CD4-positive, alpha-beta T cell treated with Interleukin-15 for 4 hours (primary cell): ENCODE data around the gene TBC1D7.

Source experiments
- DNase-seq: peaks from one replicate; pipeline ENCODE4 v3.0.0-alpha.2; 2020; ENCODE audit warnings: low spot score

TBC1D7 gene

GRCh38 chr6:13318821-13319220, 9.5 kb downstream of the TBC1D7 start:
- no peak for DNase-seq

DNA sequence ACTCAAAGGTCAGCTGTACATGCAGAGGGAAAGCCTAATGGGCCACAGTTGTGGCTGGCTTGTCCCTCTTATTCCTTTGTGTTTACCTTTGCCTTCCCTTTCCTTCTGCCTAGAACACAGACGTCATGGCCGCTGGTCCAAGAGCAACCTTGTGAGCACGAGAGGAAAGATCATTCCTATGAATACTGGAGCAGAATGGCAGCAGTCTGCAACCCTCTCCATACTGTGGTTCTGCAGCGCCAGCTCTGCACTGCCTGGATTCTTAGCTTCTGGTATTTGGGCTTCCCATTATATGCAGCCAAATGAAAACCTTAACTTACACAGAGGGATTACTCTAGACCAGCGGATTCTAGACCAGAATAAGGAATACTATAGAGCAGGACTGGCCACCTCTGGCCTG, 12.4 kb downstream of the TBC1D7 start:
- no peak for DNase-seq

GRCh38 chr6:13314806-13315205, 13.5 kb downstream of the TBC1D7 start:
- DNase-seq, result no peak

GRCh38 chr6:13311155-13311554, 17.2 kb downstream of the TBC1D7 start:
- no peak for DNase-seq

- DNase-seq, result no peak
Observed at GRCh38 chr6:13308332-13308731, 20.0 kb downstream of the TBC1D7 start.

DNA sequence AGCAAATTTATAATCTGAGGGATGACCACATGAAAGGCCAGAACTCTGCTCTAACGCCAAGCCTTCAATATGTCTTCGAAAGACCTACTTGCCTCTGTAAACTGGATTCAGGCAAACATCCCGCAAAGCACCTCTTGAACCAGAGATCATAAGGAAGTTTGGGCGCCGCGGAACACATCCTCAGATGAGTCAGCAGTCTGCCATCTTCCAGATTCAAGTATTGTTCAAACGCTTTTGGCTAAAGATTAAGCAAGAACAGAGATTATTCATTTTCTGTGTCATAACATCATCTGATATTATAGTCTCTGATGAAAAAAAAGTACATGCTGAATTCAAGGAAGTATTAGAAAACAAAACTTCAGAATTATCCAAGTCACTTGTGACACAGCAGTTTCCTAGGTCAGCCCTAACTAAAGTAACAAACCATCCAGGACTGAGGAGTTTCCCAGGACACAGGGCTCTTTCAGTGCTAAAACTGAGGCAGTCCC, 20.8 kb downstream of the TBC1D7 start:
- no peak for DNase-seq

DNA sequence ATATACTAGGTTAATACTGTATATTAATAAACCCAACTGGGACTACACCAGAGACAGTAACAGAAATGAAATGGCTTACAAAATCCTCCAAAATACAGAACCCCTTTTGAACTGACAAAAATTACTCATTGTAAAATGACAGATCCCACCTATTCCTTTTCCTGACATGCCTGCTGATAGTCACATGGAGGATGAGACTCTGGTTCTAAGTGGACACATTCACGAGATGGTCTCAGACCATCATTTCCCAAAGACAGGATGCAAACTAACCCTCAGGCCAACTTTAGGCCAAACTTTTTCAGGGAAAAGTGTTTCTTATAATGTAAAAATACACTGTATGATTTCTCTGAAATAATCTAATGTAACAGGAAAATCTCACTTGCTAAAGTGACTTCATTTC, 22.5 kb downstream of the TBC1D7 start:
- no peak for DNase-seq

DNA sequence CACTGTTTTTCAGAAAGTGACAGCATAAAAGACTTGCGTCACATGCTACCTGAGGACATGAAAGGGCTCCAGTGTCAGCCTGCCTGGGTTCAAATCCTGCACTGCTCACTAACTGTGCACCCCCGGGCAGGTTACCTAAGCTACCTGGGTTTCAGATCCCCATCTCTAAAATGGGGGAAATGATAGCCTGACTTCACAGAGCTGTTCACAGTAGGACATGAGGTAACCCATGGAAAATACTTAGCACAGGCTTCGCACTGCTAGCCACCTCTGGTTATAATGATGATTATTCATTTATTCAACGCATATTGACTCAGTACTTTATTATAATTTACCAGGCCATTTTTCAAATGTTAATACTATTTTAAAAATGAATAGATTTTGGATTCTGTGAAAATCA, 23.0 kb downstream of the TBC1D7 start:
- DNase-seq, result no peak

DNA sequence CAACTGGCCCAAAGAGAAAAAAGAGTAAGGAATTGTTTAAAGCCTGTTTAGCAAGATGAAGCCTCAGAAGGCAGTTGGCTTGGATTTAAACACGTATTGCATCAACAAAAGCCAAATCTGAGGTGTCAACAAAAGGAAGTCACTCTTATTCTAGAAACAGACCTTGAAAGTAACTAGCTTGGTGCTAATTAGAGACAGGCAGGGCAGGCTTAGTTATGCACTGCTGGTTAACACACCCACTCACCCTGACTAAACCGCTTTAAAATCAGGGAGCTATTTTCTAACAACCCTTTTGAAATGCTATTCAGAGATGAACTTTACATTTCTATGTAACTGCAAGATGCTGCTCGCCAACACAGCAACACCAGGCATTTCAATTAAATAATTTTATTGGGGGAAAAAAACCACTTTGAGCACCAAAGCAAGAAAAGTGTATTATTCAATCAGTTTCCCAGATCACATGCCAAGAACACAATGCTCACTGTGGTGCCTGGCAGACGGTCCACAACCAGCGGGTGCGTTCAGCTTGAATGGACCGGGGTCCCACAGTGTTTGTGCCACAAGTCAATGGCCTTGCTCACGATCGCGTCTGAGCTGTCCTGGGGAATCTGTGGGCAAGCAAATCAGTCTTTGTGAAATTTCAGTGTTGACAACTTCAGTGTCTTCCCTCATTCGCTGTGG, 23.6 kb downstream of the TBC1D7 start:
- DNase-seq, result no peak

DNA sequence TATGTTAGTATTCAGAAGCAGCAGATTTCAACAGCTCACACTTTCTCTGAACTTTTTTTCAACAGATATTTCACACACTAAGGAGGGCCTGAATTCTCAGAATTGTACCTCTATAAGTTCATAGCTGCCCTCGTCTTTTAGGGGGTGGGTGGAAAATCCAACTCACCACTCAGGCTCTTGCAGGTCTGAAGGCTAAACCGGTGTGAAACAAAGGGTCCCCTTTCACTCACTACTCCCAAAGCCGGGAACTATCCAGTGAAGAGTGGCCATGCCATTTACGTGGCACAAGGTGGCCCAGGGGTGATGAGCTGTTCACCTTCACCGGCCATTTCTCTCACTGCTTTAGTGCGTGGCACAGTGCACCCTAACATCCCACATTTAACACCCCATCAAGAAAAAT, 24.2 kb downstream of the TBC1D7 start:
- no peak for DNase-seq

- no peak for DNase-seq
Observed at GRCh38 chr6:13303668-13304017, 24.7 kb downstream of the TBC1D7 start.

DNA sequence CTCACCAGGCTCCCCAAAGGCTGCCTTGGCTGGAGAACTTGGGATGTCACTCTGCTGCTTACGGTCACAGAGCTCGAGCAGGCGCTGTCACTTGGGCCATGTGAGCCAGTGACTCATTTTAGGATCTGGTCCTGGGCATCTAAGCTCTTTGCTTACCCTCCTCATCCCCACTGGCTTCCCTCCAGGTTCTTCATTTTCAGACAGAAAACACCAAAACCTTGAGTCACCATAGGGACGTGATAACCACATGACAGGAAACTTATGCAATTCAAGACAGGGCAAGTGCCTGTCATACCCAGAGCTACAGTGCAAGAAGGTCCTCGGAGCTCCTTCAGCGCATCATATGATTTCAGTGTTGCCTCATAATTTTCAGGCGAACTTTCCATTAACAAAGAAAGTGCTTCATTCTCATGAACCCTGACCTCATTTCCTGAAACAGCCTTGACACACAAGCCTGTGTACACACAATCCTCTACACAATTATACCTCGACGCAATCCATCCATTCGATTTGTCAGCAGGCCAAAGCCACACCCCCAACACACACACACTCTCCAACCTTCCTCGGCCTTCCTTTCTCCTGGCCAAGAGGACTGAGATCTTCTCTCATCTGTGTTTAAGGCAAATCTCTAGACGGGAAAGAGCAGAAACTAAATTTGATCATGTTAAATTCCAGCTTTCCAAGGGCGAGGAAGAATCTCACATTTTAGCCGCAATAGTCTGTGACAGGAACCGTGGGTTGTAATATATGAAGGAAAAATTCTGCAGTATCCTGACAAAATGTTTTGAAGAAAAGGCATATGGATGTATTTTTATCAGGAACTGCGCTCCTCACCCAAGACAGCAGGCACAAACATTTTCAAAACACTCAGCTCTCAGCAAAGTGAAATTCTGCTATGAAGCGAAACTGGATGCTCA, 25.3 kb downstream of the TBC1D7 start:
- peak; percentile 67 for DNase-seq

DNA sequence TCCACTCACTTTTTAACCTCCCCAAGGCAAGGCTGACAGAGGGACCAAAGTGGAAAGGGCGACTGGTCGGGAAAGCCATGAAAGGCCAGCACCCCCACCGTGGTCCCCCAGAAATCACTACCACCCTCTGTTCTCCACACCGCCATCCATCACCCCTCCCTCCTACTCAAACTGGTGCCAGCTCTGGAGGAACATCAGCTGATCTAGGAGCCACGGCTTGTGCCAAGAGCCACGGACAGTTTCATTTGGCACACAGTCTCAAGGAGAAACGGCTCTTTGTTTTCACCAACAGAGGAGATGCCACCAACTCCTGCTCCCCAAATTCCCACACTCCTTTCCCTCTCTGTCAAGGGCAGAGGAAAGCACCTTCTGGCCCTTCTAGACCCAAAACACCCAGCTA, 26.0 kb downstream of the TBC1D7 start:
- no peak for DNase-seq

DNA sequence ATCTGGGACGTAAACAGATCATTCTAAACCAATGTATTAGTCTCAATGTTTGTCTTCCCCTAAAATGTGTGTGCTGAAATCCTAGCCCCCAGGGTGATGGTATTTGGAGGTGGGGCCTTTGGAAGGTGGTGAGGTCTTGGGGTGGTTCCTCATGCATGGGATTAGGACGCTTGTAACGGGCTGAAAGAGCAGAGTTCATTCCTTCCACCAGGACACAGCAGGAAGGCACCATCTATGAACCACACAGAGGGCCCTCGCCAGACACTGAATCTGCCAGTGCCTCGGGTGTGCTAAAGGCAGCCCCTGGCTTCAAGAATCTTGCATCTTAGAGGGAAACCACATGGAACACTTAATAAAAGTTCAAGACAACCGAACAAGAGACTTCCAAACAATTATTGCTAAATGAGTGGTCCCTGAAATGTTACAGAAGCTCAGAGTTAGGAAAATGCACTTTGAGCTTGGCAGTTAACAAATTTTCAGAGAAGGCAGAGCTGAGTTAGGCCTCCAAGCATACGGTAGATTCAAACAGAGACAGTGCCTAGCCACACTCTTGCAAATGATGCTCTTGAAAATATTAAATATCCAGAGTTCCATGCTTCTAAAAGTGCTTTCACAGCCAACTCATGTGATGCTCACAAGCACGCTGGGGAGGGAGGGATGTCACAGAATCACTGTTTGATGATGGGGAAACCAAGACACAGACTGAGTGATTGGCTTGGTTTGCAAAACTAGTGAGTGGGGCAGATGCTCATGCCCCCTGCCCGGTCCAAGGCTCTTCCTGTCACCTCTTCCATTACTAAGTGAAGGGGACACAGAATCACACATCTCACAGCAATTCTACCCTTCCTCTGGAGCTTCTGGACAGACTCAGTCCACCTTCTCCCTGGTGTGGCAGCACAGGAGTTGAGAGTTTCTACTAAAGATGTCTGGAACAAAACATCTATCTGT, 27.4 kb downstream of the TBC1D7 start:
- no peak for DNase-seq

GRCh38 chr6:13299918-13300317, 28.4 kb downstream of the TBC1D7 start:
- DNase-seq, result no peak

GRCh38 chr6:13299403-13299821, 28.9 kb downstream of the TBC1D7 start:
- no peak for DNase-seq

GRCh38 chr6:13298446-13298845, 29.9 kb downstream of the TBC1D7 start:
- DNase-seq, result no peak

GRCh38 chr6:13297391-13297790, 30.9 kb downstream of the TBC1D7 start:
- no peak for DNase-seq

- DNase-seq, result no peak
Observed at GRCh38 chr6:13296536-13296997, 31.8 kb downstream of the TBC1D7 start.

GRCh38 chr6:13295576-13295975, 32.8 kb downstream of the TBC1D7 start:
- DNase-seq, result no peak

- DNase-seq, result no peak
Observed at GRCh38 chr6:13294499-13295069, 33.8 kb downstream of the TBC1D7 start.

- no peak for DNase-seq
Observed at GRCh38 chr6:13292774-13293173, 35.6 kb downstream of the TBC1D7 start.
